IMR-90 (cell line): ENCODE data around the gene KRTAP10-6. TPM values are rescaled to one million over a fixed set of nuclear protein-coding genes. Genes with fewer than 3 reads are reported as not detected.

Source experiments
- ATAC-seq: fragments of 200-7000 bp; cut with Tn5 transposase; 2 replicates; pipeline ENCODE4 v1.9.1; 2020; ENCODE audit warnings: low read depth, mild to moderate bottlenecking, moderate library complexity
- BruUV-seq: library from RNA; stranded (reverse); fragments of 400-500 nt; replicated peaks from 2 replicates; lab custom pipeline; 2021; lab: Mats Ljungman, UMichigan
- CTCF ChIA-PET: fragments of 300-600 bp; formaldehyde crosslinking; extraction: SDS; loops from one replicate; lab custom pipeline; 2021; ENCODE audit warnings: antibody characterized with exemption; lab: Yijun Ruan, JAX
- POLR2A ChIA-PET: fragments of 300-600 bp; sonication (Branson Sonifier 250); formaldehyde crosslinking; loops from one replicate; lab custom pipeline; 2022; ENCODE audit warnings: antibody characterized with exemption; ENCODE audit not compliant: unreplicated experiment; lab: Charles Lee
- DNase-seq: peaks from one replicate; pipeline ENCODE4 v3.0.0; 2013
- H2AFZ ChIP-seq: replicated peaks from 2 replicates; pipeline ENCODE3; 2013; ENCODE audit warnings: low read length, mild to moderate bottlenecking; ENCODE audit not compliant: poor library complexity
- H2AK5ac ChIP-seq: 2 replicates; pipeline ENCODE4 v1.6.1; 2013; ENCODE audit warnings: low read depth, low read length, inconsistent platforms
- H2AK9ac ChIP-seq: replicated peaks from 2 replicates; pipeline ENCODE3; 2013; ENCODE audit warnings: mild to moderate bottlenecking, low read depth, low read length, moderate library complexity; ENCODE audit not compliant: poor library complexity
- H2BK120ac ChIP-seq: 2 replicates; pipeline ENCODE4 v1.6.1; 2013; ENCODE audit warnings: low read depth, low read length, inconsistent platforms
- H2BK15ac ChIP-seq: 3 replicates; pipeline ENCODE4 v1.6.1; 2013; ENCODE audit warnings: low read depth, low read length, inconsistent platforms
- H2BK20ac ChIP-seq: 2 replicates; pipeline ENCODE4 v1.6.1; 2013; ENCODE audit warnings: low read depth, mild to moderate bottlenecking, inconsistent platforms, low read length, moderate library complexity
- H2BK5ac ChIP-seq: 2 replicates; pipeline ENCODE4 v1.6.1; 2013; ENCODE audit warnings: mild to moderate bottlenecking, low read depth, low read length, inconsistent platforms; ENCODE audit not compliant: poor library complexity, severe bottlenecking
- H3K14ac ChIP-seq: replicated peaks from 2 replicates; pipeline ENCODE4 v1.6.1; 2013; ENCODE audit warnings: low read depth, low read length, inconsistent platforms
- H3K18ac ChIP-seq: 2 replicates; pipeline ENCODE4 v1.6.1; 2013; ENCODE audit warnings: low read depth, low read length, control low read depth
- H3K23ac ChIP-seq: 2 replicates; pipeline ENCODE4 v1.6.1; 2013; ENCODE audit warnings: low read depth, low read length, inconsistent platforms
- H3K27ac ChIP-seq: 2 replicates; pipeline ENCODE4 v1.5.1; 2013; ENCODE audit warnings: mild to moderate bottlenecking, control low read depth, low read length; ENCODE audit not compliant: insufficient read depth
- H3K27me3 ChIP-seq: 2 replicates; pipeline ENCODE4 v1.6.1; 2013; ENCODE audit warnings: low read length; ENCODE audit not compliant: control insufficient read depth, insufficient read depth
- H3K36me3 ChIP-seq: 2 replicates; pipeline ENCODE4 v1.6.1; 2013; ENCODE audit warnings: low read length, mixed read lengths; ENCODE audit not compliant: control insufficient read depth, insufficient read depth
- H3K4ac ChIP-seq: 2 replicates; pipeline ENCODE4 v1.6.1; 2013; ENCODE audit warnings: low read depth, low read length, inconsistent platforms
- H3K4me1 ChIP-seq: 2 replicates; pipeline ENCODE4 v1.6.1; 2013; ENCODE audit warnings: low read length, mixed read lengths; ENCODE audit not compliant: control insufficient read depth, insufficient read depth
- H3K4me2 ChIP-seq: 2 replicates; pipeline ENCODE4 v1.6.1; 2013; ENCODE audit warnings: low read depth, mild to moderate bottlenecking, control low read depth, low read length, moderate library complexity
- H3K4me3 ChIP-seq: 2 replicates; pipeline ENCODE4 v1.5.1; 2013; ENCODE audit warnings: low read depth, mild to moderate bottlenecking, control low read depth, low read length, moderate library complexity; ENCODE audit not compliant: insufficient read depth
- H3K56ac ChIP-seq: 2 replicates; pipeline ENCODE4 v1.6.1; 2013; ENCODE audit warnings: low read length, inconsistent platforms; ENCODE audit not compliant: insufficient read depth; ENCODE audit errors: extremely low read depth
- H3K79me1 ChIP-seq, 2 experiments: 2 replicates each; pipeline ENCODE4 v1.6.1; 2013; ENCODE audit warnings: low read length in 2 of 2, inconsistent platforms in 1 of 2, low read depth in 1 of 2
- H3K9ac ChIP-seq: 2 replicates; pipeline ENCODE4 v1.6.1; 2013; ENCODE audit warnings: low read depth, low read length, control low read depth
- H3K9me1 ChIP-seq: 2 replicates; pipeline ENCODE4 v1.6.1; 2013; ENCODE audit warnings: low read length, inconsistent platforms; ENCODE audit not compliant: insufficient read depth
- H3K9me3 ChIP-seq: 2 replicates; pipeline ENCODE4 v1.6.1; 2013; ENCODE audit warnings: low read length; ENCODE audit not compliant: control insufficient read depth, insufficient read depth
- H4K20me1 ChIP-seq: 2 replicates; pipeline ENCODE4 v1.6.1; 2013; ENCODE audit warnings: low read length, inconsistent platforms; ENCODE audit not compliant: insufficient read depth
- H4K5ac ChIP-seq: 2 replicates; pipeline ENCODE4 v1.6.1; 2013; ENCODE audit warnings: mild to moderate bottlenecking, low read depth, low read length, control low read depth
- H4K8ac ChIP-seq, 2 experiments: 2 replicates each; pipeline ENCODE4 v1.6.1; 2013; ENCODE audit warnings: low read depth in 2 of 2, low read length in 2 of 2, control low read depth in 1 of 2, inconsistent platforms in 1 of 2
- H4K91ac ChIP-seq: 2 replicates; pipeline ENCODE4 v1.6.1; 2013; ENCODE audit warnings: low read depth, low read length, inconsistent platforms; ENCODE audit not compliant: insufficient read depth
- BHLHE40 ChIP-seq: fragments of 150-350 bp; IDR thresholded peaks from 2 replicates; pipeline ENCODE4 v1.6.1; 2016; ENCODE audit warnings: mild to moderate bottlenecking, low read depth, low read length
- CEBPB ChIP-seq: IDR thresholded peaks from 2 replicates; pipeline ENCODE4 v1.6.1; 2012; ENCODE audit warnings: low read depth, low read length, improper control_type of control experiment
- CHD1 ChIP-seq: IDR thresholded peaks from 2 replicates; pipeline ENCODE4 v1.6.1; 2012; ENCODE audit warnings: low read depth, low read length, improper control_type of control experiment
- FOS ChIP-seq: fragments of 150-350 bp; IDR thresholded peaks from 2 replicates; pipeline ENCODE4 v1.6.1; 2016; ENCODE audit warnings: low read depth, low read length
- MAFK ChIP-seq: IDR thresholded peaks from 2 replicates; pipeline ENCODE4 v1.6.1; 2012; ENCODE audit warnings: low read depth, low read length, improper control_type of control experiment
- MAZ ChIP-seq: IDR thresholded peaks from 2 replicates; pipeline ENCODE4 v1.6.1; 2012; ENCODE audit warnings: low read depth, mild to moderate bottlenecking, low read length, improper control_type of control experiment, moderate library complexity, borderline replicate concordance
- MXI1 ChIP-seq: IDR thresholded peaks from 2 replicates; pipeline ENCODE4 v1.6.1; 2012; ENCODE audit warnings: low read depth, mild to moderate bottlenecking, low read length, moderate library complexity, borderline replicate concordance
- NFE2L2 ChIP-seq: fragments of 150-350 bp; IDR thresholded peaks from 2 replicates; pipeline ENCODE4 v1.6.1; 2016; ENCODE audit warnings: low read depth, mild to moderate bottlenecking, low read length
- POLR2A ChIP-seq: IDR thresholded peaks from 2 replicates; pipeline ENCODE4 v1.6.1; 2012; ENCODE audit warnings: mild to moderate bottlenecking, low read depth, low read length
- RAD21 ChIP-seq: IDR thresholded peaks from 2 replicates; pipeline ENCODE4 v1.6.1; 2012; ENCODE audit warnings: low read length, improper control_type of control experiment
- RCOR1 ChIP-seq: IDR thresholded peaks from 2 replicates; pipeline ENCODE4 v1.6.1; 2012; ENCODE audit warnings: mild to moderate bottlenecking, low read length, improper control_type of control experiment; ENCODE audit not compliant: insufficient replicate concordance
- RFX5 ChIP-seq: IDR thresholded peaks from 2 replicates; pipeline ENCODE4 v1.8.0; 2012; ENCODE audit warnings: low read depth, mild to moderate bottlenecking, low read length, moderate library complexity
- SMC3 ChIP-seq: fragments of 150-350 bp; IDR thresholded peaks from 2 replicates; pipeline ENCODE4 v1.6.1; 2016; ENCODE audit warnings: low read depth, mild to moderate bottlenecking, antibody characterized with exemption, low read length, moderate library complexity
- WGBS, 2 experiments: methylation state at CpG; one replicate each; pipeline versions ENCODE4 v1.1.5 to v1.1.7; 2013; ENCODE audit warnings: missing lambda C conversion rate in 2 of 2; ENCODE audit not compliant: insufficient read length in 1 of 2; ENCODE audit errors: extremely low coverage in 2 of 2; 5-methylcytosine and 5-hydroxymethylcytosine counted together
- dilution Hi-C: fragments of 300-500 bp; cut with HindIII; formaldehyde crosslinking; loops from one replicate; pipeline ENCODE4 v1.14.3; 2018; ENCODE audit warnings: low sequenced_read_pairs; ENCODE audit not compliant: unreplicated experiment
- in situ Hi-C: fragments of 300-500 bp; cut with MboI; formaldehyde crosslinking; loops from 3 replicates; pipeline ENCODE4 v1.14.3; 2019; ENCODE audit warnings: low sequenced_read_pairs, inconsistent platforms, mixed read lengths
- intact Hi-C: fragments of 100-400 bp; cut with micrococcal nuclease; formaldehyde crosslinking; loops from 2 replicates; pipeline ENCODE4 v1.10.0; 2022
- polyA plus RNA-seq, 3 experiments: library from polyadenylated mRNA; depleted of rRNA; stranded (reverse); fragments of >200 nt; gene quantifications; 2 replicates each; pipeline ENCODE4 v1.2.3, GENCODE V29; 2012; ENCODE audit warnings: low replicate concordance in 1 of 3
- total RNA-seq: library from RNA; depleted of rRNA; stranded (reverse); fragments of >200 nt; gene quantifications from 2 replicates; pipeline ENCODE4 v1.2.3, GENCODE V29; 2012
- TF ChIP-seq, protein P1 (sequence below): conservative IDR thresholded peaks from 2 replicates; pipeline ENCODE4 v1.5.1; 2012; ENCODE audit warnings: mild to moderate bottlenecking, low read depth, low read length, improper control_type of control experiment
- TF ChIP-seq, protein P2 (sequence below): fragments of 150-350 bp; IDR thresholded peaks from 2 replicates; pipeline ENCODE4 v1.6.1; 2017; ENCODE audit warnings: mild to moderate bottlenecking, antibody characterized with exemption, low read length, low read depth
- TF ChIP-seq, protein P3 (sequence below): fragments of 150-350 bp; IDR thresholded peaks from 2 replicates; pipeline ENCODE4 v1.6.1; 2016; ENCODE audit warnings: low read depth, mild to moderate bottlenecking, low read length, moderate library complexity, borderline replicate concordance

KRTAP10-6 gene
- total and polyA plus RNA-seq, 2 of the 4 experiments (the other 2 are of a cell fraction) = not detected

DNA sequence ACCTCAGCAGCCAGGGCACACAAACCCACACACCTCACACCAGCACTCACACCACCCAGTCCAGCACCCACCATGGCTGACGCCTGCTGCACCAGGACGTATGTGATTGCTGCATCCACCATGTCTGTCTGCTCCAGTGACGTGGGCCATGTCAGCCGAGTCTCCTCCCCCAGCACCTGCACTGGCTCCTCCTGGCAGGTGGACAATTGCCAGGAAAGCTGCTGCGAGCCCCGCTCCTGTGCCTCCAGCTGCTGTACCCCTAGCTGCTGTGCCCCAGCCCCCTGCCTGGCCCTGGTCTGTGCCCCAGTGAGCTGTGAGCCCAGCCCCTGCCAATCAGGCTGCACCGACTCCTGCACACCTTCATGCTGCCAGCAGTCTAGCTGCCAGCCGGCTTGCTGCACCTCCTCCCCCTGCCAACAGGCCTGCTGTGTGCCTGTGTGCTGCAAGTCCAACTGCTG is 19.8 kb upstream of the KRTAP10-6 start, which contains the start of gene KRTAP10-8:
KRTAP10-8 (plus strand) TSS at position 51 of the 458 bp plus-strand sequence; CDS start at position 73, 22 bp downstream.
- POLR2A ChIA-PET = no interaction called here
- Histone ChIP-seq H3K9me3 (peaks cover 13% of the 10 kb centered on the region), H3K23ac (no peak within 1 kb of the TSS), H3K27me3 (peaks cover under 1% of the 10 kb centered on the region; the same call in 1 of the 2 replicates), H3K18ac (no peak within 1 kb of the TSS), H3K56ac (no peak within 1 kb of the TSS), H3K9ac (no peak within 1 kb of the TSS), H4K8ac (no peak within 1 kb of the TSS), H2BK20ac (no peak within 1 kb of the TSS), H2BK5ac (no peak within 1 kb of the TSS), H4K91ac (no peak within 1 kb of the TSS), H3K9me1 (no peaks in the 10 kb centered on the region), H2AK5ac (no peak within 1 kb of the TSS), H3K14ac (no peak within 1 kb of the TSS), H2AK9ac (no peak within 1 kb of the TSS), H3K4me2 (no peak within 1 kb of the TSS), H3K4me1 (no peaks in the 10 kb centered on the region), H3K27ac (no peak within 1 kb of the TSS), H3K4ac (no peak within 1 kb of the TSS), H4K20me1 (no peaks in the 10 kb centered on the region), H4K5ac (no peak within 1 kb of the TSS), H2BK15ac (no peak within 1 kb of the TSS), H2AFZ (no peak within 1 kb of the TSS), H3K79me1 (no peaks in the 10 kb centered on the region), H3K36me3 (no peaks in the 10 kb centered on the region), H2BK120ac (no peak within 1 kb of the TSS), H3K4me3 (no peak within 1 kb of the TSS)
- CTCF ChIA-PET = no interaction called here
- ATAC-seq (no peak), DNase-seq (no peak)
- dilution Hi-C loops (no loop called here), intact Hi-C loops (no loop called here), in situ Hi-C loops (no loop called here)
- BruUV-seq = no TSS peak
- no peak for TF ChIP-seq RCOR1
- TF ChIP-seq RAD21 = no peak
- TF ChIP-seq, protein P1, sequence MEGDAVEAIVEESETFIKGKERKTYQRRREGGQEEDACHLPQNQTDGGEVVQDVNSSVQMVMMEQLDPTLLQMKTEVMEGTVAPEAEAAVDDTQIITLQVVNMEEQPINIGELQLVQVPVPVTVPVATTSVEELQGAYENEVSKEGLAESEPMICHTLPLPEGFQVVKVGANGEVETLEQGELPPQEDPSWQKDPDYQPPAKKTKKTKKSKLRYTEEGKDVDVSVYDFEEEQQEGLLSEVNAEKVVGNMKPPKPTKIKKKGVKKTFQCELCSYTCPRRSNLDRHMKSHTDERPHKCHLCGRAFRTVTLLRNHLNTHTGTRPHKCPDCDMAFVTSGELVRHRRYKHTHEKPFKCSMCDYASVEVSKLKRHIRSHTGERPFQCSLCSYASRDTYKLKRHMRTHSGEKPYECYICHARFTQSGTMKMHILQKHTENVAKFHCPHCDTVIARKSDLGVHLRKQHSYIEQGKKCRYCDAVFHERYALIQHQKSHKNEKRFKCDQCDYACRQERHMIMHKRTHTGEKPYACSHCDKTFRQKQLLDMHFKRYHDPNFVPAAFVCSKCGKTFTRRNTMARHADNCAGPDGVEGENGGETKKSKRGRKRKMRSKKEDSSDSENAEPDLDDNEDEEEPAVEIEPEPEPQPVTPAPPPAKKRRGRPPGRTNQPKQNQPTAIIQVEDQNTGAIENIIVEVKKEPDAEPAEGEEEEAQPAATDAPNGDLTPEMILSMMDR = no peak
- no peak for TF ChIP-seq FOS
- TF ChIP-seq POLR2A = no peak
- no peak for TF ChIP-seq CHD1
- no peak for TF ChIP-seq MAFK
- TF ChIP-seq, protein P2, sequence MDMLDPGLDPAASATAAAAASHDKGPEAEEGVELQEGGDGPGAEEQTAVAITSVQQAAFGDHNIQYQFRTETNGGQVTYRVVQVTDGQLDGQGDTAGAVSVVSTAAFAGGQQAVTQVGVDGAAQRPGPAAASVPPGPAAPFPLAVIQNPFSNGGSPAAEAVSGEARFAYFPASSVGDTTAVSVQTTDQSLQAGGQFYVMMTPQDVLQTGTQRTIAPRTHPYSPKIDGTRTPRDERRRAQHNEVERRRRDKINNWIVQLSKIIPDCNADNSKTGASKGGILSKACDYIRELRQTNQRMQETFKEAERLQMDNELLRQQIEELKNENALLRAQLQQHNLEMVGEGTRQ = no peak
- no peak for TF ChIP-seq MXI1
- TF ChIP-seq, protein P3, sequence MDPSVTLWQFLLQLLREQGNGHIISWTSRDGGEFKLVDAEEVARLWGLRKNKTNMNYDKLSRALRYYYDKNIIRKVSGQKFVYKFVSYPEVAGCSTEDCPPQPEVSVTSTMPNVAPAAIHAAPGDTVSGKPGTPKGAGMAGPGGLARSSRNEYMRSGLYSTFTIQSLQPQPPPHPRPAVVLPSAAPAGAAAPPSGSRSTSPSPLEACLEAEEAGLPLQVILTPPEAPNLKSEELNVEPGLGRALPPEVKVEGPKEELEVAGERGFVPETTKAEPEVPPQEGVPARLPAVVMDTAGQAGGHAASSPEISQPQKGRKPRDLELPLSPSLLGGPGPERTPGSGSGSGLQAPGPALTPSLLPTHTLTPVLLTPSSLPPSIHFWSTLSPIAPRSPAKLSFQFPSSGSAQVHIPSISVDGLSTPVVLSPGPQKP = no peak
- no peak for TF ChIP-seq CEBPB
- no peak for TF ChIP-seq RFX5
- no peak for TF ChIP-seq BHLHE40
- no peak for TF ChIP-seq MAZ
- TF ChIP-seq NFE2L2 = no peak
- TF ChIP-seq SMC3 = no peak
- 71% methylated on average over 2 of the region's 8 CpGs; no CpG with 5 or more reads in 1 of the 2 experiments for WGBS, 2 experiments
